HG02885 (cell line): ENCODE data around the gene HEBP1.

Source experiments
- ATAC-seq: cut with Tn5 transposase; IDR thresholded peaks from one replicate; pipeline ENCODE4 v1.9.1; 2021; ENCODE audit warnings: mild to moderate bottlenecking; ENCODE audit not compliant: unreplicated experiment, poor library complexity

Gene HEBP1

DNA sequence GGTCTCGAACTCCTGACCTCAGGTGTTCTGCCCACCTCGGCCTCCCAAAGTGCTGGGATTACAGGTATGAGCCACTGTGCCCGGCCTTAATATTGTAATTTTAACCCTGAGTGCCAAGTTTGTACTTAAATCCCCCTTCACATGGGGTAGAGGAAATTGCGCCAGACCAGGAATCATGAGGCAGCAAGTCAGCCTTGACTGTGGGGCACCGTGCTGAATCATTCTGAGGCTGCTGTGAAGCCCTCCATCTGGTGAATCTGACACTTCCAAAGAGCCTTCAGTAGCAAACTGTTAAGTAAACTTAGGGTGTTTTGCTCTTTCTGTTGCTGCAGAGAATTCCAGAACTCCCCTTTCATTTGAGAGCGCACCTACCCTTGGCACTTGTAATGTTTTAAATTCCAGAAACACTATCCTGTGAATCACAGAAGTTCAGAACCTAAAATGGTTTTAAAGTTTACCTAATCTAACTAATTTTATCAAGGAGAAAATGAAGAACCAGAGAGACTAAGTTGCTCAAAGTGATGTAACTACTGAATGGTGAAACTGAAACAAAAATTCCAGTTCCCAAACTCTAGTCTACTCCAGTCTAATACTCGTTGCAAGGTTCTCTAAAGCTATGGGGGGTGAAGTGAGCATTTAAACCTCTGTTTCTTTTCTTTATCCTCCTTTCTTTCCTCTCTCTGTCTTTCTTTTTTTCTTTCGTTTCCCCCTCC, 7.5 kb downstream of the HEBP1 start:
- no peak for ATAC-seq

DNA sequence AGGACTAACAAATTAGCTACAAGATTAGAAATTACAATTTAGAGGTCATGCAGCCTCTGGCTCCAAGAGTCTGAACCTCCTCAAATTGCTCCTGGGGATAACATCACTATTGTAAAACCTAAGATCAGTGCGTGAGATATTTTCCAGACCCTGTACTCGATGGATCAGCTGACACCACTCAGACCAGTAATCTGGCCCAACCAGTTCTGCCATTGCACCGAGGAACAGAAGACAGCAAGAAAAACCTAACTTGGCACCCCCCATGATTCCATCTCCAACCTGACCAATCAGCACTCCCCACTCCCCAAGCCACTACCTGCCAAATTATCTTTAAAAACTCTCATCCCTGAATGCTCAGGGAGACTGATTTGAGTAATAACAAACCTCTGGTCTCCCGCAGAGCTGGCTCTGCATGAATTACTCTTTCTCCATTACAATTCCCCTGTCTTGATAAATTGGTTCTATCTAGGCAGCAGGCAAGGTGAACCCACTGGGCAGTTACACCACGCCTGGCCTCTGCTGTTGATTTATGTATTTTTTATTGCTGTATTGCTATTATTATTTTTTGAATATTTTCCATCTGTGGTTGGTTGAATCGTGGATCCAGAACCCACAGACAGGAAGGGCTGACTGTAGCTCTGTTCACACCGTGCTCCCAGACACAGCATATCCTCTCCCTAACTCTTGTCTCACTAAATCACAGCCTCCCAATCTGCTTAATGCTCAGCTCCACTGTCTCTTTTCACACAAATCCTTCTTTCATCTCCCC, 9.2 kb downstream of the HEBP1 start:
- ATAC-seq, result no peak

DNA sequence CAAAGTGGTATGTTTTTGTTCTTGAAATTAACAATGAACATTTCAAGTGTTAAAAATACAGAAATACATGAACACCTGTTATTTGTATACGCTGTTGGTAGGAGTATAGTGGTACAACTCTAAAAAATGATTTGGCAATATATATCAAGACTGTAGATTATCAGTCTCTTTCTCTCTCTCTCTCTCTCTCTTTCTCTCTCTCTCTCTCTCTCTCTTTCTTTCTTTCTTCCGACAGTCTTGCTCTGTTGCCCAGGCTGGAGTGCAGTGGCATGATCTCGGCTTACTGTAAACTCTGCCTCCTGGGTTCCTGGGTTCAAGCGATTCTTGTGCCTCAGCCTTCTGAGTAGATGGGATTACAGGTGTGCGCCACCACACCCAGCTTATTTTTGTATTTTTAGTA, 12.6 kb downstream of the HEBP1 start:
- ATAC-seq, result no peak

- no peak for ATAC-seq
These were observed 13.2 kb downstream of the HEBP1 start for GRCh38 chr12:12986775-12987331.

- ATAC-seq, result no peak
These were observed 14.2 kb downstream of the HEBP1 start for GRCh38 chr12:12985817-12986408.

DNA sequence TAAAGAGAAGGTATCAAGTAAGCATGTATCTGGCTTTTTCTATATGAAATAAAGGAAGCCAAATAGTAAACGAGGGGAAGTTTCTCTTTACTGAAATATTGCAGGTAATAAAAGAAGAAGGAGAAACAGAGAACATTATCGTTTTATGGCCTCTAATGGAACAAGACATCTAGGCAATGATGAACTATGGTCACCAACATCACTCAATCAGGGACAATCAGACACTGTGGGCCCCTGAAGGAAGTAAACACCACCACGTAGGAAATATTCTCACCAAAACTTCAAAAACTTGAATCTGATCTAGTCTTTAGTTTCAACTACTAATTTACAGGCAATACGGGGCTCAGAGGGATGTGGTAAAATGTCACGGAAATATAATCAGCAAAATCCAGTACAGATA, 15.9 kb downstream of the HEBP1 start:
- ATAC-seq, result no peak

GRCh38 chr12:12983420-12984035, 16.5 kb downstream of the HEBP1 start:
- no peak for ATAC-seq

- no peak for ATAC-seq
These were observed 17.7 kb downstream of the HEBP1 start for GRCh38 chr12:12982331-12982730.

- ATAC-seq, result no peak
These were observed 20.3 kb downstream of the HEBP1 start for GRCh38 chr12:12979731-12980259.

GRCh38 chr12:12979126-12979525, 20.9 kb downstream of the HEBP1 start:
- ATAC-seq, result no peak

- no peak for ATAC-seq
These were observed 22.8 kb downstream of the HEBP1 start for GRCh38 chr12:12977231-12977630.

- ATAC-seq, result no peak
These were observed 23.7 kb downstream of the HEBP1 start for GRCh38 chr12:12976366-12976765.

DNA sequence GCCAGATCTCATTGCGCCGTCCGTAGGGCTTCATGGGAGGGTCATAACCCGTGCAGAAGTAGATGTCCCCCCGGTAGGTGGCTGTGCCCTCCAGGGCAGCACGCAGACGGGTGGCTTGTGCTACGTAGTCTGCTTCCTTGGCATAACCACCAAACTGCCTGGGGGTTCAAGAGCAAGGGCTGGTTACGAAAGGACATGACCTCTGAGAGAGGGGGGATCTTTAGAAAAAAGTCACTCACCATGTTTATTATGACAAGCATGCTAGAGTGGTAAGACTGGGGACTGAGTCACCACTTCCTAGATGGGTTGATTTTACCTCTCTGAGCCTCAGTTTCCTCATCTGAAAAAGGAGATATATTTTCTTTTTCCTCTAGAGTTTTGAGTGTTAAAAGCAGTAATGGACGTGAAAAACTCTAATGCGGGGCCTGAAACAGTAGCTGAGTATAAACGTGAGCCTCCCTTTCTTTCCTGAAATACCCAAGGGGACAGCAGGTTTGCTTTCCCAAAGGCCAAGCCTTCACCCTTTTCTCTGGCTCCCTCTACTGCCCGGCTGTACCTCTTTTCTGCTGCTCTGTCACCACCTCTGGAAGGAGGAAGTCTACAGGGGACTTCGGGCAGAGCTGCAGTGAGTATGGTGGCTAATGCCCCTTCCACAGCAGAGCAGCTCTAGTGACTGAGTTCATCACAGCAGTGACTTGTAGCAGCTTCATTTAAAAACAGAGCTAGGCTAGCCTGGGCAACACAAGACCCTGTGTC, 24.6 kb downstream of the HEBP1 start:
- no peak for ATAC-seq

DNA sequence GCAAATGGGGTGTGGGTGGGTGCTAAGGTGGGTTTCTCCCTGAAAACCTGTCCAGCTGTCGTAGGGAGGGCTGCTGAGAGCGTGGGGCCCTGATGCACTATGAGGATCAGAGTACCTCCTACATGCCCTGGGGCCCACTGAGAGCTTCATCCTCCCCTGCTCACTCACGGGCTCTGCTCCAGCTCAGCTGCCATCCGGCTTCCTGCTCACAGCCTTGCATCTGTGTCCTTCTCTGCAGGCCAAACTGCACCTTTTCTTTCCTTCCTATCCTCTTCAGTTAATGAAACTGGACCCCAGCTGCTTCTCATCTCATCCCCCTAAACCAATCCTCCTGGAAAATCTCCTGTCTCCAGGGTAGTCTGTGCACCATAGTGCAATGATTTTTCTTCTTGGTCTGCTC, 25.9 kb downstream of the HEBP1 start:
- ATAC-seq, result no peak

DNA sequence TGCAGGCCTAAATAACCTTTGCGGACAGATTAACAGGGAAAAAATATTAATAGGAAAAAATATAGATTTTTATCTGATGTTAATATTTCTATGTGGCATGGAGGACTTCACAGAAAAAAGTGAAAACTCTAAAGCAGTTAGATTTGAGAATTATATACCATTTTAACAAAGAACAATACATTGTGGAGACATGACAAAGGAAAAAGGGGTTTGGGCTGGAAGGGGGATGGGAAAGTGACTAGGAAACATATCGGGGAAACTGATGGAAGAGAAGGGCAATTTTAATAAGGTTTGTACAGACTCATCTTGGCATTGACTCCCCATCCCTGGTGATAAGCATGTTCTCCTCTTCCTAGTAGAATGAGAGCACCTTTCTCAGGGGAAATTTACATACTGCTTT, 27.0 kb downstream of the HEBP1 start:
- no peak for ATAC-seq

DNA sequence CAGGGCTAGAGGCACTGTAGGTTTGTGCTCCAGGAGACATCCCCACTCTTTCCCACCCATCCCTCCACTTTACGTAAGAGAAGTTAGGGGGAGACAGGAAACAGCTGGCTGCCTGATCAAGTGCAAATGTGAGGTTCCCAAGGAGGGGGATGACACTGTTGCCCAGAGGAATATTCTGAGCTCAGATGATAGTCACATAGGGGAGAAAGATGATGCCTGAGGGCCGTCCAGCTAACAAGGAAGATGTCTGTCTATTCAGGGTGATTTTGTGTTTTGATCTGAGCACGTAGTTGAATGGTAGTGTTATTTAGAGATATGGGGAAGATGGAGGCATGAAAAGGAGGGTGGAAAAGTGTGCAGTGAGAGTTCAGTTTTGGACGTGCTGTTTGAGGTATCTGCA, 34.2 kb downstream of the HEBP1 start:
- no peak for ATAC-seq

GRCh38 chr12:12964255-12964654, 35.8 kb downstream of the HEBP1 start:
- no peak for ATAC-seq

DNA sequence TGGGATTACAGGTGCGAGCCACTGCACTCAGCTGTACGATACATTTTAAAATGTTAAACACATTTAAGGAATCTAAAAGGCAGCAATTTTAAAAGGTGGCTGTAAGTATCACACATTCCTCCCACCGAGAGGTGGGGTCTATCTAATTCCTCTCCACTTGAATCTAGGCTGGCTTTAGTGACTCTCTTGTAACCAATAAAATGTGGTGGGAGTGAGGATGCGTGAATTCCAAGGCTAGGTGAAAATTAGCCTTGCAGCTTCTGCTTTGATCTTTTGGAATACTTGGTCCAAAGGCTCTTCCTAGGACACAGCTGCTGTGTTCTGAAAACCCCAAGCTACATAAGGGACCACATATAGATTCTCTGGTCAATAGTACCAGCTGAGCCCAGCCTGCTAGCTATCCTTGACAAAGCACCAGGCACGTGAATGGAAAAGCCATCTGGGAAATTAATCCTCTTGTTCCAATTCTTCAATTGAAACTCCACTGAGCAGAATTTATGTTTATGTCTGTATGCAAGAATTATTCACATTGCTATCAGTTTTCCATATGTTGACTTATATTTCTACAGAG, 39.3 kb downstream of the HEBP1 start:
- ATAC-seq, result no peak

DNA sequence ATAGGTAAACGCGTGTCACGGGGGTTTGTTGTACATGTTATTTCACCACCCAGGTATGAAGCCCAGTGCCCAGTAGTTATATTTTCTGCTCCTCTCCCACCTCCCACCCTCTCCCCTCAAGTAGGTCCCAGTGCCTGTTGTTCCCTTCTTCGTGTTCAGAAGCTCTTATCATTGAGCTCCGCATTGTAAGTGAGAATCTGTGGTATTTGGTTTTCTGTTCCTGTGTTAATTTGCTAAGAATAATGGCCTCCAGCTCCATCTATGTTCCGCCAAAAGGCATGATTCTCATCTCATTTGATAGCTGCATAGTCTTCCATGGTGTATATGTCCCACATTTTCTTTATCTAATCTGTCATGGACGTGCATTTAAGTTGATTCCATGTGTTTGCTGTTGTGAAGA, 41.2 kb downstream of the HEBP1 start:
- ATAC-seq, result no peak
